DND-41 (cell line): ENCODE data around the gene ANKMY1.

ENCODE experiments used
- ATAC-seq: fragments of 200-7000 bp; cut with Tn5 transposase; 3 replicates; pipeline ENCODE4 v1.9.1; 2021; ENCODE audit warnings: low read depth; ENCODE audit not compliant: insufficient read depth
- DNase-seq: peaks from one replicate; pipeline ENCODE4 v3.0.0-alpha.2; 2020
- H2AFZ ChIP-seq: 2 replicates; pipeline ENCODE4 v1.6.0; 2012; ENCODE audit warnings: low read depth, low read length
- H3K27ac ChIP-seq: 2 replicates; pipeline ENCODE4 v1.5.1; 2012; ENCODE audit warnings: low read length, inconsistent platforms
- H3K27me3 ChIP-seq: fragments of 200-600 bp; sonication (generic); 2 replicates; pipeline ENCODE4 v1.6.0; 2012; ENCODE audit warnings: low read length, mild to moderate bottlenecking, inconsistent platforms; ENCODE audit not compliant: insufficient read depth, poor library complexity
- H3K36me3 ChIP-seq: 2 replicates; pipeline ENCODE4 v1.5.1; 2012; ENCODE audit warnings: low read length, inconsistent platforms; ENCODE audit not compliant: insufficient read depth
- H3K4me1 ChIP-seq: 2 replicates; pipeline ENCODE4 v1.5.1; 2012; ENCODE audit warnings: mild to moderate bottlenecking, low read length; ENCODE audit not compliant: insufficient read depth
- H3K4me2 ChIP-seq: 2 replicates; pipeline ENCODE4 v1.6.0; 2012; ENCODE audit warnings: mild to moderate bottlenecking, moderate library complexity, low read length, inconsistent platforms; ENCODE audit not compliant: insufficient read depth
- H3K4me3 ChIP-seq, 2 experiments: fragments of 200-600 bp in 1 of 2; shearing (Covaris generic) in 1 of 2; 2 replicates each; pipeline ENCODE4 v1.5.1; 2012 to 2016; ENCODE audit warnings: inconsistent platforms in 2 of 2, low read length in 2 of 2, mild to moderate bottlenecking in 2 of 2, low read depth in 1 of 2, moderate library complexity in 1 of 2
- H3K79me2 ChIP-seq: 2 replicates; pipeline ENCODE4 v1.6.0; 2012; ENCODE audit warnings: low read length, inconsistent platforms; ENCODE audit not compliant: insufficient read depth
- H3K9ac ChIP-seq: 2 replicates; pipeline ENCODE4 v1.6.0; 2012; ENCODE audit warnings: low read depth, mild to moderate bottlenecking, inconsistent platforms, low read length, moderate library complexity
- H3K9me3 ChIP-seq: 2 replicates; pipeline ENCODE4 v1.5.1; 2012; ENCODE audit warnings: low read length, moderate library complexity, mild to moderate bottlenecking, inconsistent platforms; ENCODE audit not compliant: insufficient read depth, severe bottlenecking
- H4K20me1 ChIP-seq: 2 replicates; pipeline ENCODE4 v1.6.0; 2012; ENCODE audit warnings: low read length; ENCODE audit not compliant: insufficient read depth
- EZH2 ChIP-seq: IDR thresholded peaks from 3 replicates; pipeline ENCODE4 v1.6.1; 2012; ENCODE audit warnings: borderline replicate concordance, low read depth, mild to moderate bottlenecking, moderate library complexity, low read length, inconsistent platforms; ENCODE audit not compliant: severe bottlenecking
- TF ChIP-seq, protein P1 (sequence below): IDR thresholded peaks from 2 replicates; pipeline ENCODE4 v1.5.1; 2012; ENCODE audit warnings: borderline replicate concordance, low read length, moderate library complexity, mild to moderate bottlenecking; ENCODE audit not compliant: poor library complexity, severe bottlenecking; ENCODE audit errors: extremely low read depth

ANKMY1 gene

DNA sequence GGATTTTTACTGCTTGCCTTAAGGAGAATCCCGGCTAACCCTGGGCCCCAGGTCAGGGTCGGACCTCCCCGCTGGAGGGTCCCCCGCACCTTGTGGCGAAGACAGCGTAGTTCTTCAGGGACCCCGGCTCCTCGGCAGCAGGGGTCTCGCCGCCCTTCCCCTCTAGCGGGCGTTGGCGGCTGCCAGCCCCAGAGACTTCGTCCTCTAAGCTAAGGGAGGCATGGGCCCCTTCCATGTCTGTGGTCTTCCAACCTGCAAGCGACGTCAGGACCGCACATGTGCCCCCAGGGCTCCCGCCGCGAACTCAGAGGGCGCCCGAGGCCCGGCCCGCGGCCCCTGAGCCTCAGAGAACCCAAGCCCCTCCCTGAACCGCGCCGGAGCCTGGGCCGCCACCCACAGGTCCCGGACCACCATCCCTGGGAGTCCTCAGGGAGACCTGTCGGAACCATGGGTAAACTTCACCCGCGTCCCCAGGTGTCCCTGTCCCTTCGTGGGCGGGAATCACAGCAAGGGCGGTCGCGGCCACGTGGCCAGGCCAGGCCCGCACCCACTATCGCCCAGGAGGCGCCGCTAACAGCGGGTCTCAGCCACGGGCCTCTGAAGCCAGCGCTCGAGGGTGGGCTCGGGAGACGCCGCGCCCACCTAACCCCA is 562 bp downstream of the ANKMY1 start:
- Histone ChIP-seq H3K9ac (no peak overlapping the region), H3K79me2 (peaks cover 82% of the 10 kb centered on the region), H3K9me3 (no peaks in the 10 kb centered on the region), H3K4me1 (peaks cover 30% of the 10 kb centered on the region), H2AFZ (no peak overlapping the region), H3K27me3 (no peaks in the 10 kb centered on the region), H3K4me2 (no peak overlapping the region), H3K4me3 (no peak overlapping the region), H3K27ac (no peak overlapping the region), H4K20me1 (peaks cover 8% of the 10 kb centered on the region), H3K36me3 (peaks cover 67% of the 10 kb centered on the region)
- ATAC-seq (no peak), DNase-seq (no peak)
- TF ChIP-seq, protein P1, sequence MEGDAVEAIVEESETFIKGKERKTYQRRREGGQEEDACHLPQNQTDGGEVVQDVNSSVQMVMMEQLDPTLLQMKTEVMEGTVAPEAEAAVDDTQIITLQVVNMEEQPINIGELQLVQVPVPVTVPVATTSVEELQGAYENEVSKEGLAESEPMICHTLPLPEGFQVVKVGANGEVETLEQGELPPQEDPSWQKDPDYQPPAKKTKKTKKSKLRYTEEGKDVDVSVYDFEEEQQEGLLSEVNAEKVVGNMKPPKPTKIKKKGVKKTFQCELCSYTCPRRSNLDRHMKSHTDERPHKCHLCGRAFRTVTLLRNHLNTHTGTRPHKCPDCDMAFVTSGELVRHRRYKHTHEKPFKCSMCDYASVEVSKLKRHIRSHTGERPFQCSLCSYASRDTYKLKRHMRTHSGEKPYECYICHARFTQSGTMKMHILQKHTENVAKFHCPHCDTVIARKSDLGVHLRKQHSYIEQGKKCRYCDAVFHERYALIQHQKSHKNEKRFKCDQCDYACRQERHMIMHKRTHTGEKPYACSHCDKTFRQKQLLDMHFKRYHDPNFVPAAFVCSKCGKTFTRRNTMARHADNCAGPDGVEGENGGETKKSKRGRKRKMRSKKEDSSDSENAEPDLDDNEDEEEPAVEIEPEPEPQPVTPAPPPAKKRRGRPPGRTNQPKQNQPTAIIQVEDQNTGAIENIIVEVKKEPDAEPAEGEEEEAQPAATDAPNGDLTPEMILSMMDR = no peak
- no peak for TF ChIP-seq EZH2

DNA sequence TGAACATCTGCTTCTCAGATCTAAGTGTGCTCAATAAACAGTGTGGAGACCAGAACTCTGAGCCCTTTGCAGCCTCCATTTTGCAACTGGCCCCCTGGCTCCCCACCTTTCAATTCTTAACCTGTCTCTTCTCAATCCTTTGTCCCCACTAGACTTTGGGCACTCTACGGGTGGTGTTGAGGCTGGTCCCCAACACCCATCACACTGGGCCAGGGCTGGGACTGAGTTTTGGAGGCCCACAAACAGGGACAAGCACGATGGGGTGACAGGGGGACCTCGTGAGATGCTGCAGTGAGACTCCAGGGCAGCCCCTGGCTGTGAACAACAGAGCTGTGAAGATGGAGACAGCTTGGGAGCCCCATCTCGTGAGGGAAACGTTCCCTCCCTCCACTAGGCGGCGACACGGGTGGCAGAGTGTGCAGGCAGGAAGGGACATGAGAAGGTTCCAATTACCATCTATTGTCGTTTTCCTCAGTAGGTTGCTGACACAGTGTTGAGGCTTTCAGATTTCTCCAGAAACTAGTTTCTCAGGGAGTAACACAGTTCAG is 1.2 kb downstream of the ANKMY1 start:
- ATAC-seq (no peak), DNase-seq (peak; percentile 56)
- no peak for TF ChIP-seq EZH2
- TF ChIP-seq, protein P1 = peak; percentile 58
- H3K9ac ChIP-seq = no peak overlapping the region
- H4K20me1 ChIP-seq = peaks cover 8% of the 10 kb centered on the region
- peaks cover 4% of the 10 kb centered on the region for H3K9me3 ChIP-seq
- no peak overlapping the region for H3K4me3 ChIP-seq
- H3K27ac ChIP-seq = no peak overlapping the region
- peaks cover 80% of the 10 kb centered on the region for H3K79me2 ChIP-seq
- no peak overlapping the region for H3K4me2 ChIP-seq
- no peaks in the 10 kb centered on the region for H3K27me3 ChIP-seq
- H3K4me1 ChIP-seq = peaks cover 24% of the 10 kb centered on the region
- peaks cover 70% of the 10 kb centered on the region for H3K36me3 ChIP-seq
- no peak overlapping the region for H2AFZ ChIP-seq

DNA sequence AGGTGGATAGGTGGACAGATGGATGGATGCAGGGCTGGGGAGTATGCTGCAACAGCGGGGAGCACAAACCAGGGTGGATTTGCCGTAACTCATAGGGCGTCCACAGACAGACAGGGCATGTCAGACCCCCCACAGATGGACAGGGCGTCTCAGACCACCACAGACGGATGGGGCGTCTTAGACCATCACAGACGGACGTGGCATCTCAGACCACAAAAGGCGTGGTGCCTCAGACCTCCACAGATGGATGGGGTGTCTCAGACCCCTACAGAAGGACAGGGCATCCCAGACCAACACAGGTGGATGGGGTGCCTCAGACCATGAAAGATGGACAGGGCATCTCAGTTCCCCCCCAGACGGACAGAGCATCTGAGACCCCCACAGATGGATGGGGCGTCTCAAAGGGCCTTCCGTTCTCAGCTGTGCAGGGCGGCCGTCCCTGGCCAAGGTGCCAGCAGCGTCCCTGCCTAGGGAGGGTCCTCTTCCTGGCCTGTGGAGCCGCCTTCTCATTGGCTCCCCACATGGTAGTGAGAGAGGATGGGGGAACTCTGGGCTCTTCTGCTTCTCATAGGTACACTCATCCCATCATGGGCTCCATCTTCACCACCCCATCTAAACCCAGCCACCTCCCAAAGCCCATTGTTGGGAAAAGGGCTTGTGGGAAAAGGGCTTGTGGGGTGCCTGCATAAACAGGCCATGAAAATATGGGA is 2.1 kb downstream of the ANKMY1 start:
- no peak for ATAC-seq
- Histone ChIP-seq H3K27ac (no peak overlapping the region), H2AFZ (no peak overlapping the region), H3K36me3 (peaks cover 79% of the 10 kb centered on the region), H3K4me1 (peaks cover 19% of the 10 kb centered on the region), H3K4me2 (no peak overlapping the region), H3K9ac (no peak overlapping the region), H4K20me1 (peaks cover 8% of the 10 kb centered on the region), H3K79me2 (peaks cover 79% of the 10 kb centered on the region), H3K9me3 (peaks cover 12% of the 10 kb centered on the region), H3K4me3 (no peak overlapping the region), H3K27me3 (no peaks in the 10 kb centered on the region)
- TF ChIP-seq EZH2 = no peak
- TF ChIP-seq, protein P1 = no peak
- no peak for DNase-seq
